NOMO-1 (cell line): ENCODE results near the gene ARSG.
"Not testable (repeated sequence)": the region's sequence is repeated elsewhere in the genome, so short reads cannot be mapped to it uniquely, and the experiment has no call there.

Source experiments
- DNase-seq, 2 experiments: peaks; one replicate each; lab custom pipeline; 2025; ENCODE audit not compliant: unreplicated experiment in 2 of 2; lab: John Stamatoyannopoulos, UW

The ARSG gene

DNA sequence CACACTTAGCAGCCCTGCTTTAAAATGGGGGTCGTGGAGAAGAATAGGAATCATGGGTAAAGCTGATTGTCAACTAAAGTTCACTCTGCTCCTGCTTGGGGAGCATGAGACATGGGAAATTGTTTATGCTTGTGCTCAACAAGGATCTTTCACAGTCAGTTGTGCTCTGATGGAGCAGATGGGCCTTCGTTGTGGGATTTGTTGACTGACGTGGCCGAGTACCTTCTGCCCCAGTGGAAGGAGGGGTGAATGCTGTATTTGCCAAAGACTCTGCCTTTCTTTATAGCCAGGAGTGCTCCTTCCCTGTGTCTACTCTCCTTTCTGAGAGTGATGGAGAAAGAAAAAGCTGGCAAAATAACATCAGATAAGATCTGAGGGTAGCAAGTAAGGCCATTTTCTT is 11.4 kb downstream of the ARSG start:
- no peak for DNase-seq

DNA sequence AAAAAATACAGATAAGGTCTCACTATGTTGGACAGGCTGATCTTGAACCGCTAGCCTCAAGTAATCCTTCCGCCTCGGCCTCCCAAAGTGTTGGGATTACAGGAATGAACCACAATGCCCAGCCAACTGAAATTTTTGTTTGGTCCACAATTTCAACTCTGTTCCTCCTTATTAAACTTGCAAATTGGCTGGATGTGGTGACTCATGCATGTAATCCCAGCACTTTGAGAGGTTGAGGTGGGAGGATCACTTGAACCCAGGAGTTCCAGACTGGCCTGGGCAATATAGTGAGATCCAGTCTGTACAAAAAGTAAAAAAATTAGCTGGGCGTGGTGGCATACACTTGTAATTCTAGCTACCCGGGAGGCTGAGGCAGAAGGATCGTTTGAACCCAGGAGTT is 13.4 kb downstream of the ARSG start:
- DNase-seq, result no peak

DNA sequence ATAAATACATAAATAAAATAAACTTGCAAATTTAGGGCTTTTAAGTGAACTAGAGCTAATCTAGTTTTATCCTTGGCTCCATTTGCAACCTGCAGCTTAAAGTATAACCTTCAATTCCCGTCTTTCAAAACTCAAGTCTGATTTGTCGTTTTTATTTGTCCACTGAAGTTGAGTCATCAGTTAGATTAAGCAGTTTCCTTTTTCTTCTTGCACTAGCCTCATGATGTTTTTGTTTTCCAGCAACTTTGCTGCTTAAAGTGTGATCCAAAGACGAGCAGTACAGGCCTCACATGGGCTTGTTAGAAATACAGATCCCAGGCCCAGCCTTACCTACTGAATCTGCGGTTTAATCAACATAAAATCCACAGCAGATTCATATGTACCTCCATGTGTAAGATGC is 13.8 kb downstream of the ARSG start:
- DNase-seq, result peak in 1 of 2 experiments; percentile 22

DNA sequence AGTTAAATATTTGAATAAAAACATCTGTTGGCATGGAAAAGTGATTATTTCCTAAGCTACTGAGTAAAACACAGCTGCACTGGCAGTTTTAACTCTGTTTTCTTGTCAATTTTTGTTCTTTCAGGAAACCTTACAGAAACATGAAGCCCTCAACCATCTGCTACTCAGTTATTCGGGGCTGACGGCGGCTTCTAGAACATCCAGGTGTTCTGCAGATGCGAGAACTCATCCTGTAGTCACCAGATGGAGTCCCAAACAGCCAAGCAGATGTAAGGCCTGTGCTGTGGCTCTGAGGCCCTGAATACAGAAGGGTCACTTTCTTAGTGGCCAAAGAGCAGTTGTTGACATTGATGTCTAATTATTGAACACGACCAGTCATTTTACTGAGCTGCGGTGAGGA is 15.5 kb downstream of the ARSG start:
- DNase-seq, result no peak

DNA sequence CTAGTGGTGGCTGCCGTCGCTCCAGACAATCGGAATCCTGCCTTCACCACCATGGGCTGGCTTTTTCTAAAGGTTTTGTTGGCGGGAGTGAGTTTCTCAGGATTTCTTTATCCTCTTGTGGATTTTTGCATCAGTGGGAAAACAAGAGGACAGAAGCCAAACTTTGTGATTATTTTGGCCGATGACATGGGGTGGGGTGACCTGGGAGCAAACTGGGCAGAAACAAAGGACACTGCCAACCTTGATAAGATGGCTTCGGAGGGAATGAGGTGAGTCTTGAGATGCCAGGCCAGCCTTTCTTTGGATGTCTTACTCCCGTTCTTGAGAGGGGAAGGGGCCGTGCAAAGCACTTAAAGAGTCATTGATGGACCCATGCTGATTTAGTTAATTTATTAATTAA is 16.1 kb downstream of the ARSG start:
- DNase-seq, result no peak

DNA sequence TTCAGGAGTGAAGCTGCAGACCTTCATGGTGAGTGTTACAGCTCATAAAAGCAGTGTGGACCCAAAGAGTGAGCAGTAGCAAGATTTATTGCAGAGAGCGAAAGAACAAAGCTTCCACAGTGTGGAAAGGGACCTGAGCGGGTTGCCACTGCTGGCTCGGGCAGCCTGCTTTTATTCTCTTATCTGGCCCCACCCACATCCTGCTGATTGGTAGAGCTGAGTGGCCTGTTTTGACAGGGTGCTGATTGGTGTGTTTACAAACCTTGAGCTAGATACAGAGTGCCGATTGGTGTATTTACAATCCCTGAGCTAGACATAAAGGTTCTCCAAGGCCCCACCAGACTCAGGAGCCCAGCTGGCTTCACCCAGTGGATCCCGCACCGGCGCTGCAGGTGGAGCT is 17.2 kb downstream of the ARSG start:
- not testable (repeated sequence) for DNase-seq

DNA sequence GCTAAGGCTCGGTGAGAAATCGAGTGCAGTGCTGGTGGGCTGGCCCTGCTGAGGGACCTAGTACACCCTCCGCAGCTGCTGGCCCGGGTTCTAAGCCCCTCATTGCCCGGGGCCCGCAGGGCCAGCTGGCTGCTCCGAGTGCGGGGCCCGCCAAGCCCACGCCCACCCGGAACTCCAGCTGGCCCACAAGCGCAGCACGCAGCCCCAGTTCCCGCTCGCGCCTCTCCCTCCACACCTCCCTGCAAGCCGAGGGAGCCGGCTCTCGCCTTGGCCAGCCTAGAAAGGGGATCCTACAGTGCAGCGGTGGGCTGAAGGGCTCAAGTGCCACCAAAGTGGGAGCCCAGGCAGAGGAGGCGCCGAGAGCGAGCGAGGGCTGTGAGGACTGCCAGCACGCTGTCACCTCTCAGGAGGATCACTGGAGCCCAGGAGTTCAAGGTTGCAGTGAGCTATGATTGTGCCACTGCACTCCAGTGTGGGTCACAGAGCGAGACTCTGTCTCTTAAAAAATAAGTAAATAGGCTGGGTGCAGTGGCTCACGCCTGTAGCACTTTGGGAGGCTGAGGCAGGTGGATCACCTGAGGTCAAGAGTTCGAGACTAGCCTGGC is 17.9 kb downstream of the ARSG start:
- not testable (repeated sequence) for DNase-seq

DNA sequence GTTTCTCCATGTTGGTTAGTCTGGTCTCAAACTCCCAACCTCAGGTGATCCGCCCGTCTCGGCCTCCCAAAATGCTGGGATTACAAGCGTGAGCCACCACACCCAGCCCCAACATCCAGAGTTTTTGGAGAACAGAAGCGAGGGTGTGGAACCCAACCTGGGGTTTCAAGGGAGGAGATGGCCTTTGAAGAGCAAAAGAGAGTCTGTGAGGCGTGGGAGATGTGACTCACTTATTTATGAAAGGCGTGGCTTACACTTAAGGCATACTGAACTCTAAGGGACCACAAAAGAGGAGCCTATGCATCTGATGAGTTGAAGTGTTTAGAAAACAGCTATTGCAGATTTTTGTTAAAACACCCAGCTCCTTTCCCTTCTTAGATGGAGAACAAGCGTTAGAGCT is 18.9 kb downstream of the ARSG start:
- no peak for DNase-seq

DNA sequence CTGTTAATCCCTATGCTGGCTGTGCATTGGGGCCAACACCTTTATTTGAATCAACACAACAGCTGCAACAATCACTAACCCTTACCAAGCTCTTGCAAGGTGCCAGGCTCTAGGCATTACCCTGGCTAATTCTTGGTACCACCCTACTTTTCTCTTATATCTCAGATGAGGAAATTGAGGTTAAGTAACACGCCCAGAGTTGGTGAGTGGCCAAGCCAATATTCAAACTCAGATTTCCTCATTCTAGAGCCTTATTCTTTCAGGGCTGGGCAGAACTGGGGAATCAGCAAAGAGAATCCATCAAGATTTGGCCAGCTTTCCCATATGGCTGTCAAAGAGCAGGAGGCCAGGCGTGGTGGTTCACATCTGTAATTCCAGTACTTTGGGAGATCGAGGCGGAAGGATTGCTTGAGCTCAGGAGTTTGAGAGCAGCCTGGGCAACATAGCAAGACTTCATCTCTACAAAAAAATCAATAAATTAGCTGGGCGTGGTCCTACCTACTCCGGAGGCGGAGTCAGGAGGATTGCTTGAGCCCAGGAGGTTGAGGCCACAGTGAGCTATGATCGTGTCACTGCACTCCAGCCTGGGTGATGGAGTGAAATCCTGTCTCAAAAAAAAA is 23.7 kb downstream of the ARSG start:
- peak; percentile 73 to 91 for DNase-seq

DNA sequence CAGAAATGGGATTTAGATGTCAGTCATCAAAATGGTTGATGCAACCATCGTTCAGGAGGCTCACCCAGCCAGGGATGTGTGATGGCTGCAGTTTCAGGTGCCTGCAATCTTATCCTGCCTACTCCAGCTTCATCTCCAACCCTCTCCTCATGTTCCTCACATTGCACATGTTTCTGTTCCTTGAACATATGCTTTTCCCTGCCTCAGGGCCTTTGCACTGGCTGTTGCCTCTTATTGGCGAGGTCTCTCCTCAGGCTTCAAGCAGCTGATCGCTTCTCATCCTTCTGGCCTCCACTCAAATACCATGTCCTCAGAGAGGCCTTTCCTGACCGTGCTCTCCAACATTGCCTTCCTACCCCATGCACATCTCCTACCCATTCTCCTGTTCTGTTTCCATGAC is 24.6 kb downstream of the ARSG start:
- no peak for DNase-seq

DNA sequence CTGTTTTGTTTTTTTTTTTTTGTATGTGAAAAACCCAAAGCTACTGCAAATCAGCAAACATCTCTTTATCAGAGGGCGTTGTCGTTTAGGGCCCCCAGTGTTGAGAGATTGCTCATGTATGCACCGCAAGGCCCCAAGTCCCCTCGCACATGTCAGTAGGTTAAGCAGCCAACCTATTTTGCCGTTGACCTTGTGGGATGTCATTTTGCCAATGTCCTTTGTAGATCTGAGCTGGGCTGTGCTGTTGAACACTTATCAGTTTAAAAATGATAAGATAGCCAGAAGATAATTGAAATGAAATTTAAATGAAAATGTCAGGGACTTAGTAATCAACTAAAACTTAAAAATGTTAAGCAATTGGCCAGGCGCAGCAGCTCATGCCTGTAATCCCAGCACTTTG is 26.2 kb downstream of the ARSG start:
- DNase-seq, result no peak

DNA sequence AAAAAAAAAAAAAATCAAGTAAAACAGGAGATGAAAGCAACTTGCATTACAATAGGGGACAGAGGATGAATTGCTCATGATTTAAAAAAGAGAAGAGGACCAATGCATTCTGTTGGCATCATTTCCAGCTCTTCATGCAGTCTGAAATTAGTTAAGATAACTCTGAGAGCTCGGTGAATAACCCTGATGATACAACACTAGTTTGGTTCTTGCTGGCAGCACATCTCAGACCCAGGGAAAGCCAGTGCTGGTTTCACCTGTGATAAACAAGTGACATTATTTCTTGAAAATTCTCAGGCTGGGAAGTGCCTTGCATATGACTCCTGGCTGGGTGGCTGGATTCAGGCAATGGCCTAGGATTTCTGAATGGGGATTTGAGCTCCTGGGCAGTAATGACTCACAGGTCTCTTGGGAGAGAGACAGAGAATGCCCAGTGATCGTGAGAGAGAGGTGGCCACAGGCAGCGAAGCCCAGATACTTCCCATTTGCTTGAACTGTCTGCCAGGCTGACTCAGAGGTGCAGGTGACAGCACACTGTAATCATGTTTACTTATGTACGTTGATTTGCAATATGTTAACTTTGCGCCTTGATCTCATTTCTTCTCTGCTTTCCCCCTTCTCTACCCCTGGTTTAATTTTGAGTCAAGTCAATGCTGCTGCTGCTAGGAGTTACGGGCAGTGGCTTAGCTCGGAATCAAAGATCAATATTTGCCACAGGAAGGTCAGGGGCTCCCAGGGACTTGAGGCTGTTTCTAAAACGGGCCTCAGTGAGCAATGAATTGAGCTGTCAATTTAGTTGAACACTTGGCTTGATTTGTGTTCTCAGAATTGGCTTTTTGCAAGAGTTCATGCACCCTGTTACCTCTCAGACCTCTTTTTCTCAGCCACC is 27.1 kb downstream of the ARSG start:
- peak; percentile 31 to 40 for DNase-seq

DNA sequence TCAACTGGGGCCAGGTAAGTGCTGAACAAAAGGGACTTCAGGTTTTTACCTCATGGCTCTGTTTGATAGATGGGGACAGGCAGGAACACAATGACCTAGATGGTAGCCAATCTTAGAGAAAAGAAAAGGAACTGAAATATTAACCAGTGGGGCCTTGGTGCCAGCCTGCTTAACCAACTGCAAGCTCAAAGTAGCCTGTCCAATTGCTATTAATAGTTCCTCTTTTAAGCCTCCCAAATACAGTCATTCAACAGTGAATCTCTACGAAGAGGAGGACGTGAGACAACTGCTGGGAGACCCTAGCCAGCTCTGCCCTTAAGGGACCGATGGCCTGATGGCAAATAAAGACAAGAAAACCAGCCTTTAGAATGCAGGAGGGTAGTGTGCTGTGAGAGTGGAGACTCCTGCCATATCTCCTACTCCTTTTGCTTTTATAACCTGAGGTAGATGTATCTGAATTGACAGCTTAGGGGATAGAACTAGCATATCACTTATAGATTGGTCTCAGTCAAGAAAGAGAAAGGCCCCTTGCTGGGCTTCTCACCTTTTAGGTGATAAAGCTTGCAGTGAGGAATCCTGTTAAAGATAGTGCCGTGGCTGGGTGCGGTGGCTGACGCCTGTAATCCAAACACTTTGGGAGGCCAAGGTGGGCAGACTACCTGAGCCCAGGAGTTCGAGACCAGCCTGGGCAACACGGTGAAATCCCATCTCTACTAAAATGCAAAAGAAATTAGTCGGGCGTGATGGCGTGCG is 28.3 kb downstream of the ARSG start:
- peak; percentile 48 to 78 for DNase-seq

DNA sequence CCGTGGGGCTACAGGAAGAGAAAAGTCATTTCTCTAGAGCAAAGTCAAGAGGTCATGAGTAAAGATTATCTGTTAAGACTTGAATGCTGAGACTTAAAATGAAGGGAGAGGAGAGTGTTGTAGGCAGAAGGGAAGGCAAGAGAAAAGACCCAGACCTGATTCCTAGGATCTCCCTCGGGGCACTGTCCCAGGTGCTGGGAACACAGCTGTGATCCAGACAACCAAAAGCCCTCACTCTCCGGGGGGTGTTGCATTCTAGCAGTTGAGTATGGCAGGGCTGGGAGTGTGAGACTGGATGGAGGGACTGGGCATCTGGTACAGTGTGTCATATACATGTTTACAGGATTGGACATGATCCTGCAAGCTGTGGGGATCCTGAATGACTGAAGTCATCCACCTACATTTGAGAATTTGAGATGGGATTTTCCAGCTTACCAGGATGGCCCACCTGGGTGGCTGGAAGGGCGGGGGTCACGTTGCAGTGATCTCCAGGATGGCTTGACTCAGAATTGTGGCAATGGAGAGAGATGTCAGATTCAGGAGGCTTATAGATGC is 29.1 kb downstream of the ARSG start:
- DNase-seq, result no peak

DNA sequence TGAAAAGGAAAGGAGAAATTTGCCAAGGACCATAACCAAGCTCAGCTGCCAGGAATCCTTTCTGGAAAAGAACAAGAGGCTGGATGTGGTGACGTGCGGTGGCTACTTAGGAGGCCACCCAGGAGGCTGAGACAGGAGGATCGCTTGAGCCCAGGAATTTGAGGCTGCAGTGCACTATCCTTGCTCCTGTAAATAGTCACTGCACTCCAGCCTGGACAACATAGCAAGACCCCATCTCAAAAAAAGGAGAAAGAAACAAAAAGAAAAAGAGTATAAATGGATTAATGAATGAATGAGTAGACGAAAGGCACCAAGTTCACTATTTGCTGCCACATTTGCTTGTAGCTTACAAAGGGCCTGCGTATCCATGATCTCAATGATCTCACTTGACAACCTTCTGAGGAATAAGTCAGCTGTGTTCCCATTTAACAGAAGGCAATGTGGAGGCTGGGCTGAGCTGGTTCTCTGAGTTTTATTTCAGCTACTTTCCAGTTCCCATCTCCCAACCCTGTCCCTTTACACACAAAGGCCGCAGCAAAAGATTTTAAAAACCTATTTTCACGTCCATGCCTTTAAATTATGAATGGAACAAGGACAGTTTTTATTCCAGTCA is 29.8 kb downstream of the ARSG start:
- no peak for DNase-seq

DNA sequence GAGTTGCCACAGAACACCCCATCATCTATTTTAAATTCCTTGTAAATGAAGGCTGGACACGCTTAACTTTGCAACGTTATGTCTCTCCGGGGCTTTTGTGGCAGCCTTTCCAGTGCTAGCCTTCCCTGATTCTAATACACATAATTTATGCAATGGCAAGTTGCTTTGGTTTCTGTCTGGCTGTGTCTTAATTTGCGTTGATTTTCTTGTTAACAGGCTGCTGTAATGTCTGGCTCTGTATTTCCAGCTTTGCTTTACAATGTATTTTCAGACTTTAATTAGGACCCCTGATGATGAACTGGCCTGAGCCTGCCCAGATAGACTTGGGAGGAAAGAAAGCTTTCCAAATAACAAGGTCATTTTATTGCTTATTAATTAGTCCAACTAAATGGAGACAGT is 30.3 kb downstream of the ARSG start:
- no peak for DNase-seq

DNA sequence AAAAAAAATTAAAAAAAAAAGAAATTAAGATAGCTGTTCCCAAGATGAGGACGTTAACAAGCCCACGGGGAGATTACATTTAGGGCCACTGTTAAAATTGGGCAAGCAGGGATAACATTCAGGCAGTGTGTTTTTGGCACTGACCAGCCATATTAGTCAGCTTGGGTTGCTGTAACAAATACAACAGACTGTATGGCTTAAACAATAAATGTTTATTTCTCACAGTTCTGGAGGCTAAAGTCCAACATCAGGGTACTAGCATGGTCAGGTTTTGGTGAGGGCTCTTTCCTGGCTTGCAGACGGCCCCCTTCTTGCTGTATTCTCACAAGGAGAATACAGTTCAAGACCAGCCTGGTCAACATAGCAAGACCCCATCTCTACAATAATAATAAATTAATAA is 31.3 kb downstream of the ARSG start:
- DNase-seq, result no peak

DNA sequence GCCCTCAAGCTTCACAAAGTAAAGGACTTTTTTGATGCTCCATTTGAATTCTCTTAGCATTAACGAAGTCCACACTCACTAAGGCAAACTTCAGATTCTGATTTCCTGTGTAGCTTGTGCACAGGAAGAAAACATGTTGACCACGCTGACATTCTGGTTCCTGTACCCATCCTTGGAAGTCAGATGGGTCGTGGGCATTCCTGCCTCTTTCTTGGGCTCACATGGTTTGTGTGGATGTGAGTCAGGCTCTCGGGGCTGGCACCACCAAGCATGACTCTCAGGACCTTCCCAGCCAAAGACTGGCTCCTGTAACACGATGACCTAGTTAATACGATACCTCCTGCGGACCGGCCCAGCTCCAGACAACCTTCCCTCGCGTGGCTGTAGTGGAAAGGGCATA is 32.8 kb downstream of the ARSG start:
- DNase-seq, result no peak

DNA sequence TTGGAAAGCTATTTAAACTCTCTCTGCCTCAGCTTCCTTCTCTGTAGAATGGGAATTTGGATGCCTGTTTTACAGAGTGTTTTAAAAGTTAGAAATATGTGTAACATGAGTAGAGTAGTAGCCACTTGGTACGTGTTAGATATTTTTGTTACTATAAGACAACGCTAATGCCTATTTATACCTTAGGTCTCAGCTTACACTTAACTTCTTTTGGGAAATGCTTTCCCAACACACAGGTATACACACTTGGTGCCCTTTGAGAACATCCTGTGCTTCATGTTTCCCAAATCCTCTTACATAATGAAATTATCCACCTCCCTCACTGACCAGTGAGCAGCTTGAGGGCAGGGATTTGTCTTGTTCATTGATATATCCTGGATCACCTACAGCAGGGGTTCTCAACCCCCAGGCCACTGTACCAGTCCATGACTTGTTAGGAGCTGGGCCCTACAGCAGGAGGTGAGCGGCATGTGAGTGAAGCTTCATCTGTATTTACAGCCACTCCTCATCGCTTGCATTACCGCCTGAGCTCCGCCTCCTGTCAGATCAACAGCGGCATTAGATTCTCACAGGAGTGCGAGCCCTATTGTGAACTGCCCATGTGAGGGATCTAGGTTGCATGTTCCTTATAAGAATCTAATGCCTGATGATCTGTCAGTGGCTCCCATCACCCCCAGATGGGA is 33.5 kb downstream of the ARSG start:
- no peak for DNase-seq

DNA sequence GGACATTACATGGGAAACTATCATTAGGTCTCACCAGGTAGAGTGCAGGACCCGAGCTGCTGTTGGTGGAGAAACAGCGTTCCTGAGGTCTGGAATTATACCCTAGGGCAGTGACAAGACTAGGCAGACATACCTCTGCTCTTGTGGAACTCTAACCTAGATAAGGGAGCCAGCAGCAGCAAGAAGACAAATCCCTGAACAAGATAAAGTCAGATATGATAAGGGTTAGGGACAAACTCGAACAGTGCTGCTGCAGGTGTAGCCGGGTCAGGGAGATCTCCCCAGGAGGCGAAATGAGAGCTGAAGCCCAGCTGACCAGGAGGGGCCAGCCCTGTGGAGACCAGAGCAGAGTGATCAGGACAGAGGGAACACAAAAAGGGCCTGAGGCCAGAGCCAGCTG is 34.7 kb downstream of the ARSG start:
- no peak for DNase-seq
